Stimulated activated CD4-positive, alpha-beta T cell treated with anti-CD3 and anti-CD28 coated beads, Interleukin-1b, Interleukin-23, amount 100 ng/mL, for 24 hours (primary cell): ENCODE measurements around the gene OR3A2.
"Not testable (repeated sequence)": the region's sequence is repeated elsewhere in the genome, so short reads cannot be mapped to it uniquely, and the experiment has no call there.

Experiments
- DNase-seq, 4 experiments: peaks; one replicate each; pipeline ENCODE4 v3.0.0-alpha.2; 2020; ENCODE audit warnings: low read depth in 4 of 4, low spot score in 1 of 4

Gene OR3A2

GRCh38 chr17:3295632-3296031 lies 90.5 kb downstream of the OR3A2 start:
- no peak for DNase-seq

GRCh38 chr17:3293548-3293947 lies 92.6 kb downstream of the OR3A2 start:
- not testable (repeated sequence) for DNase-seq

- DNase-seq = no peak
Observed at GRCh38 chr17:3282901-3283300, 103.2 kb downstream of the OR3A2 start.

GRCh38 chr17:3276126-3276525 lies 110.0 kb downstream of the OR3A2 start:
- DNase-seq = no peak

- no peak for DNase-seq
Observed at GRCh38 chr17:3271072-3271848, 114.8 kb downstream of the OR3A2 start.

- no peak for DNase-seq
Observed at GRCh38 chr17:3260600-3260999, 125.5 kb downstream of the OR3A2 start.

- DNase-seq = no peak
Observed at GRCh38 chr17:3260163-3260562, 125.9 kb downstream of the OR3A2 start.

GRCh38 chr17:3256575-3256974 lies 129.5 kb downstream of the OR3A2 start:
- no peak for DNase-seq

GRCh38 chr17:3249013-3249412 lies 137.1 kb downstream of the OR3A2 start:
- not testable (repeated sequence) for DNase-seq

- DNase-seq = not testable (repeated sequence)
Observed at GRCh38 chr17:3244841-3245240, 141.3 kb downstream of the OR3A2 start.

- DNase-seq = not testable (repeated sequence)
Observed at GRCh38 chr17:3241044-3241443, 145.1 kb downstream of the OR3A2 start.

GRCh38 chr17:3238685-3239084 lies 147.4 kb downstream of the OR3A2 start:
- not testable (repeated sequence) for DNase-seq

GRCh38 chr17:3232300-3232699 lies 153.8 kb downstream of the OR3A2 start:
- DNase-seq = not testable (repeated sequence)
